ENCODE data around the gene NKD1. TPM values are rescaled to one million over a fixed set of nuclear protein-coding genes. Genes with fewer than 3 reads are reported as not detected.

The NKD1 gene
- total RNA-seq, 4 donors from 2014 or later: 3.5 to 48.1 (median 8.9) TPM

- intact Hi-C loops (cut with DNase I; ENCODE audit: low total_unique reads): no loop called here
- no peak overlapping the region for H3K4me3 ChIP-seq
- H3K36me3 ChIP-seq: no peaks in the 10 kb centered on the region
- no peaks in the 10 kb centered on the region for H3K27me3 ChIP-seq
- DNase-seq: no peak
- H3K27ac ChIP-seq: no peak overlapping the region
- H3K4me1 ChIP-seq: peaks cover 0 to 3% of the 10 kb centered on the region in 2 donors
- no peak for TF ChIP-seq CTCF (IDR thresholded peaks at IDR 0.05)
- no peaks in the 10 kb centered on the region for H3K9me3 ChIP-seq
Observed at GRCh38 chr16:50631249-50631984, 83.2 kb downstream of the NKD1 start.

- Histone ChIP-seq H3K4me1 (no peaks in the 10 kb centered on the region), H3K27me3 (no peaks in the 10 kb centered on the region), H3K9me3 (no peaks in the 10 kb centered on the region), H3K4me3 (no peak overlapping the region), H3K27ac (no peak overlapping the region), H3K36me3 (no peaks in the 10 kb centered on the region)
- DNase-seq: no peak
- intact Hi-C loops (cut with DNase I; ENCODE audit: low total_unique reads): no loop called here
- TF ChIP-seq CTCF (IDR thresholded peaks at IDR 0.05): no peak
- no peak for TF ChIP-seq POLR2A (IDR thresholded peaks at IDR 0.05)
Observed at GRCh38 chr16:50631985-50632576, 83.9 kb downstream of the NKD1 start.

- DNase-seq: no peak
- Histone ChIP-seq H3K36me3 (no peaks in the 10 kb centered on the region), H3K4me3 (no peak overlapping the region), H3K4me1 (no peaks in the 10 kb centered on the region), H3K9me3 (no peaks in the 10 kb centered on the region), H3K27me3 (no peaks in the 10 kb centered on the region), H3K27ac (no peak overlapping the region)
- TF ChIP-seq POLR2A (IDR thresholded peaks at IDR 0.05): no peak
- TF ChIP-seq CTCF (IDR thresholded peaks at IDR 0.05): no peak
- intact Hi-C loops (cut with DNase I; ENCODE audit: low total_unique reads): no loop called here
Observed at GRCh38 chr16:50632927-50633800, 85.0 kb downstream of the NKD1 start.

- intact Hi-C loops (cut with DNase I; ENCODE audit: low total_unique reads): no loop called here
- no peaks in the 10 kb centered on the region for H3K4me1 ChIP-seq
- H3K36me3 ChIP-seq: no peaks in the 10 kb centered on the region
- H3K9me3 ChIP-seq: no peaks in the 10 kb centered on the region
- no peaks in the 10 kb centered on the region for H3K27me3 ChIP-seq
- H3K27ac ChIP-seq: no peak overlapping the region
- TF ChIP-seq POLR2A (IDR thresholded peaks at IDR 0.05) (no peak), CTCF (IDR thresholded peaks at IDR 0.05) (no peak)
- DNase-seq: no peak
- H3K4me3 ChIP-seq: no peak overlapping the region
Observed at GRCh38 chr16:50634090-50634489, 85.9 kb downstream of the NKD1 start.

GRCh38 chr16:50634947-50635346 is 86.8 kb downstream of the NKD1 start:
- DNase-seq: no peak
- Histone ChIP-seq H3K4me1 (no peaks in the 10 kb centered on the region), H3K36me3 (no peaks in the 10 kb centered on the region), H3K4me3 (no peak overlapping the region), H3K9me3 (no peaks in the 10 kb centered on the region), H3K27ac (no peak overlapping the region), H3K27me3 (no peaks in the 10 kb centered on the region)
- TF ChIP-seq POLR2A (IDR thresholded peaks at IDR 0.05): no peak
- TF ChIP-seq CTCF (IDR thresholded peaks at IDR 0.05): no peak
- intact Hi-C loops (cut with DNase I; ENCODE audit: low total_unique reads): no loop called here

All from uterus (tissue), 4 donors.